Measurements from ENCODE around the gene SIRPA.

- no peak for TF ChIP-seq USF1 (IDR thresholded peaks at IDR 0.05)
- no peak for TF ChIP-seq CREB1 (IDR thresholded peaks at IDR 0.05; ENCODE audit: low read depth)
- TF ChIP-seq CEBPB (IDR thresholded peaks at IDR 0.05) = no peak
- no peak for TF ChIP-seq EGR1 (IDR thresholded peaks at IDR 0.05)
- TF ChIP-seq, protein P1, sequence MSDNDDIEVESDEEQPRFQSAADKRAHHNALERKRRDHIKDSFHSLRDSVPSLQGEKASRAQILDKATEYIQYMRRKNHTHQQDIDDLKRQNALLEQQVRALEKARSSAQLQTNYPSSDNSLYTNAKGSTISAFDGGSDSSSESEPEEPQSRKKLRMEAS (IDR thresholded peaks at IDR 0.05) = no peak
- no peak for TF ChIP-seq ZBTB7A (IDR thresholded peaks at IDR 0.05; ENCODE audit: low read depth)
- TF ChIP-seq EP300 (IDR thresholded peaks at IDR 0.05; ENCODE audit: borderline replicate concordance) = no peak
- TF ChIP-seq RAD21 (IDR thresholded peaks at IDR 0.05; ENCODE audit: low read depth) = no peak
- TF ChIP-seq TAF1 (IDR thresholded peaks at IDR 0.05; ENCODE audit: low read depth) = no peak
- no peak for TF ChIP-seq TEAD4 (IDR thresholded peaks at IDR 0.05)
- TF ChIP-seq TCF12 (IDR thresholded peaks at IDR 0.05; ENCODE audit: low read depth) = no peak
Observed at GRCh38 chr20:1870792-1871550, 24.2 kb upstream of the SIRPA start.
